ENCODE results near the gene HS1BP3.

HS1BP3 gene

GRCh38 chr2:20650877-20651730 is at the start of gene HS1BP3:
Gene HS1BP3, minus strand, starts transcription at chr2:20651098. Its CDS starts 35 bp downstream, at chr2:20651063.
- no peaks in the 10 kb centered on the region for H3K79me2 ChIP-seq (ENCODE audit: insufficient read depth, low read length)
- no peaks in the 10 kb centered on the region for H3F3A ChIP-seq (ENCODE audit: insufficient read depth)
- H2AFZ ChIP-seq (ENCODE audit: low read depth, low read length, severe bottlenecking) = peak within 1 kb of the TSS; percentile 97
- H3K36me3 ChIP-seq (ENCODE audit: low read length) = no peaks in the 10 kb centered on the region
- no peaks in the 10 kb centered on the region for H3K27me3 ChIP-seq (ENCODE audit: low read length)
- H3K4me2 ChIP-seq (ENCODE audit: low read depth, low read length, poor library complexity, severe bottlenecking) = peak within 1 kb of the TSS; percentile 93
- H3K9me2 ChIP-seq (replicated peaks; ENCODE audit: insufficient read depth, low read length) = no peaks in the 10 kb centered on the region
- no peaks in the 10 kb centered on the region for H4K20me1 ChIP-seq (ENCODE audit: low read depth, low read length)
- no peak for TF ChIP-seq EZH2phosphoT487 (conservative IDR thresholded peaks at IDR 0.05; ENCODE audit: low read length)
- TF ChIP-seq, protein P1, sequence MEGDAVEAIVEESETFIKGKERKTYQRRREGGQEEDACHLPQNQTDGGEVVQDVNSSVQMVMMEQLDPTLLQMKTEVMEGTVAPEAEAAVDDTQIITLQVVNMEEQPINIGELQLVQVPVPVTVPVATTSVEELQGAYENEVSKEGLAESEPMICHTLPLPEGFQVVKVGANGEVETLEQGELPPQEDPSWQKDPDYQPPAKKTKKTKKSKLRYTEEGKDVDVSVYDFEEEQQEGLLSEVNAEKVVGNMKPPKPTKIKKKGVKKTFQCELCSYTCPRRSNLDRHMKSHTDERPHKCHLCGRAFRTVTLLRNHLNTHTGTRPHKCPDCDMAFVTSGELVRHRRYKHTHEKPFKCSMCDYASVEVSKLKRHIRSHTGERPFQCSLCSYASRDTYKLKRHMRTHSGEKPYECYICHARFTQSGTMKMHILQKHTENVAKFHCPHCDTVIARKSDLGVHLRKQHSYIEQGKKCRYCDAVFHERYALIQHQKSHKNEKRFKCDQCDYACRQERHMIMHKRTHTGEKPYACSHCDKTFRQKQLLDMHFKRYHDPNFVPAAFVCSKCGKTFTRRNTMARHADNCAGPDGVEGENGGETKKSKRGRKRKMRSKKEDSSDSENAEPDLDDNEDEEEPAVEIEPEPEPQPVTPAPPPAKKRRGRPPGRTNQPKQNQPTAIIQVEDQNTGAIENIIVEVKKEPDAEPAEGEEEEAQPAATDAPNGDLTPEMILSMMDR (IDR thresholded peaks at IDR 0.05; ENCODE audit: insufficient read depth, low read length, poor library complexity, severe bottlenecking) = peak; percentile 53
- no peak within 1 kb of the TSS; the same call in 1 of the 2 replicates for H3K27ac ChIP-seq (ENCODE audit: low read depth, low read length)
- H3K4me3 ChIP-seq (ENCODE audit: insufficient read depth, low read length, poor library complexity, severe bottlenecking) = peak within 1 kb of the TSS; percentile 94
- H3K9ac ChIP-seq (ENCODE audit: low read length) = peak within 1 kb of the TSS; percentile 79
- no peaks in the 10 kb centered on the region for H3K9me3 ChIP-seq (ENCODE audit: insufficient read depth, low read length)

- no peaks in the 10 kb centered on the region for H3K9me2 ChIP-seq (replicated peaks; ENCODE audit: insufficient read depth, low read length)
- no peak overlapping the region for H3K4me3 ChIP-seq (ENCODE audit: insufficient read depth, low read length, poor library complexity, severe bottlenecking)
- H3K27me3 ChIP-seq (ENCODE audit: low read length) = no peaks in the 10 kb centered on the region
- no peaks in the 10 kb centered on the region for H4K20me1 ChIP-seq (ENCODE audit: low read depth, low read length)
- no peak overlapping the region for H3K27ac ChIP-seq (ENCODE audit: low read depth, low read length)
- no peak for TF ChIP-seq EZH2phosphoT487 (conservative IDR thresholded peaks at IDR 0.05; ENCODE audit: low read length)
- TF ChIP-seq, protein P1 (IDR thresholded peaks at IDR 0.05; ENCODE audit: insufficient read depth, low read length, poor library complexity, severe bottlenecking) = no peak
- no peaks in the 10 kb centered on the region for H3K9me3 ChIP-seq (ENCODE audit: insufficient read depth, low read length)
- H3F3A ChIP-seq (ENCODE audit: insufficient read depth) = no peaks in the 10 kb centered on the region
- H3K36me3 ChIP-seq (ENCODE audit: low read length) = peaks cover 4% of the 10 kb centered on the region; the same call in 1 of the 2 replicates
- H3K79me2 ChIP-seq (ENCODE audit: insufficient read depth, low read length) = no peaks in the 10 kb centered on the region
- H2AFZ ChIP-seq (ENCODE audit: low read depth, low read length, severe bottlenecking) = no peak overlapping the region
- H3K9ac ChIP-seq (ENCODE audit: low read length) = no peak overlapping the region
- no peak overlapping the region for H3K4me2 ChIP-seq (ENCODE audit: low read depth, low read length, poor library complexity, severe bottlenecking)
Observed at GRCh38 chr2:20698916-20699613, 48.2 kb upstream of the HS1BP3 start.

DNA sequence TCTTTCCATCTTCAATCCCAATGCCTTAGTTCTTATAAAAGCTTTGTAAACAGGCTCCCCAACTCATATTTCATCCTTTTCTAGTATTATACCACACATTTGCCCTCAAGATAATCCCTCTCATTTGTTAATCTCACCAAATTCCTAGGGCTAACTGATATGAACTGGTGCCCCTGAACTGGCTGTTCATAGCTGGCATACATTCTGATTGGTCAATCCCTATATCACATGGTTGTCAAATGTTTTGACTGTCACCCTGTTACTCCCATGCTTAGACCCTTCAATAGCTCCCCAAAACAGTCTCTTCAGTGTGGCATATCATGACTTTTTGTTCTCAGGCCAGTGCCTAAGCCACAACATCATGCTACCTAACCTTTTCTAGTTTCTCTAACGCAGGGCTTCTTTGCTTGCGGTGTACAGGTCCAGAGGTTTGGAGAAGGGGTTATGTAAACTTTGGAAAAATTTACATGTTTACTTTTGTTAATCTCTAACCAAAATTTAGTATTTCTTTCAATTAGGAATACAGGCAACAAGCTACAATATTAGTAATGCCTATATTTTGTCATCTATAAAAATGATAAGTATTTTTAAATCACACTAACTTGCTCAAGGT is 46.5 kb upstream of the HS1BP3 start:
- Histone ChIP-seq H3K9me2 (replicated peaks; ENCODE audit: insufficient read depth, low read length) (no peaks in the 10 kb centered on the region), H4K20me1 (ENCODE audit: low read depth, low read length) (no peaks in the 10 kb centered on the region), H3K79me2 (ENCODE audit: insufficient read depth, low read length) (no peaks in the 10 kb centered on the region), H3K36me3 (ENCODE audit: low read length) (peaks cover 4% of the 10 kb centered on the region; the same call in 1 of the 2 replicates), H3K27me3 (ENCODE audit: low read length) (no peaks in the 10 kb centered on the region), H3K4me2 (ENCODE audit: low read depth, low read length, poor library complexity, severe bottlenecking) (no peak overlapping the region), H3K9ac (ENCODE audit: low read length) (no peak overlapping the region), H3K4me3 (ENCODE audit: insufficient read depth, low read length, poor library complexity, severe bottlenecking) (no peak overlapping the region), H3F3A (ENCODE audit: insufficient read depth) (no peaks in the 10 kb centered on the region), H2AFZ (ENCODE audit: low read depth, low read length, severe bottlenecking) (no peak overlapping the region), H3K9me3 (ENCODE audit: insufficient read depth, low read length) (no peaks in the 10 kb centered on the region), H3K27ac (ENCODE audit: low read depth, low read length) (no peak overlapping the region)
- no peak for TF ChIP-seq EZH2phosphoT487 (conservative IDR thresholded peaks at IDR 0.05; ENCODE audit: low read length)
- TF ChIP-seq, protein P1 (IDR thresholded peaks at IDR 0.05; ENCODE audit: insufficient read depth, low read length, poor library complexity, severe bottlenecking) = no peak
